HTR-8/SVneo (cell line): Measurements from ENCODE around the gene SCN2A.

Experiments
- DNase-seq: peaks from one replicate; pipeline ENCODE4 v3.0.0; 2011; ENCODE audit warnings: low spot score, mixed read lengths; ENCODE audit not compliant: insufficient read length
- FAIRE-seq: peaks from 2 replicates; lab custom pipeline; 2011; peaks lifted over from hg19 to GRCh38; lab: Jason Lieb, UNC

SCN2A gene

GRCh38 chr2:165406173-165406572 is 167.0 kb downstream of the SCN2A start:
- FAIRE-seq (no peak), DNase-seq (no peak)

GRCh38 chr2:165407466-165407865 is 168.3 kb downstream of the SCN2A start:
- FAIRE-seq (no peak), DNase-seq (no peak)

GRCh38 chr2:165408186-165408585 is 169.0 kb downstream of the SCN2A start:
- DNase-seq, result no peak

GRCh38 chr2:165410276-165410675 is 171.1 kb downstream of the SCN2A start:
- no peak for FAIRE-seq
- DNase-seq, result no peak

More at GRCh38 chr2:165408186-165408585, 169.0 kb downstream of the SCN2A start:
- no peak for FAIRE-seq

GRCh38 chr2:165414187-165414586 is 175.0 kb downstream of the SCN2A start:
- DNase-seq (no peak), FAIRE-seq (no peak)

GRCh38 chr2:165417009-165417408 is 177.8 kb downstream of the SCN2A start:
- FAIRE-seq (no peak), DNase-seq (no peak)

- DNase-seq, result no peak
- FAIRE-seq, result no peak
Measured at GRCh38 chr2:165420231-165420630, 181.0 kb downstream of the SCN2A start.

GRCh38 chr2:165423081-165423480 is 183.9 kb downstream of the SCN2A start:
- FAIRE-seq (no peak), DNase-seq (no peak)

- FAIRE-seq, result no peak
Measured at GRCh38 chr2:165425556-165425955, 186.3 kb downstream of the SCN2A start.

GRCh38 chr2:165427686-165428085 is 188.5 kb downstream of the SCN2A start:
- FAIRE-seq, result no peak
- DNase-seq, result no peak

More at GRCh38 chr2:165425556-165425955, 186.3 kb downstream of the SCN2A start:
- no peak for DNase-seq

- DNase-seq (no peak), FAIRE-seq (no peak)
Measured at GRCh38 chr2:165428926-165429325, 189.7 kb downstream of the SCN2A start.

GRCh38 chr2:165431014-165431413 is 191.8 kb downstream of the SCN2A start:
- FAIRE-seq, result no peak
- DNase-seq, result no peak

- DNase-seq (no peak), FAIRE-seq (no peak)
Measured at GRCh38 chr2:165432234-165432966, 193.2 kb downstream of the SCN2A start.

- no peak for FAIRE-seq
- DNase-seq, result no peak
Measured at GRCh38 chr2:165434865-165435496, 195.8 kb downstream of the SCN2A start.

- no peak for DNase-seq
- FAIRE-seq, result no peak
Measured at GRCh38 chr2:165435611-165436010, 196.4 kb downstream of the SCN2A start.

GRCh38 chr2:165436559-165436958 is 197.3 kb downstream of the SCN2A start:
- FAIRE-seq, result no peak
- DNase-seq, result no peak

- FAIRE-seq, result no peak
- no peak for DNase-seq
Measured at GRCh38 chr2:165440367-165440766, 201.2 kb downstream of the SCN2A start.
